Renal pelvis (tissue), 4 donors: ENCODE measurements around the gene DUSP6. TPM values are rescaled to one million over a fixed set of nuclear protein-coding genes. Genes with fewer than 3 reads are reported as not detected.

Experiments
- DNase-seq: peaks from one replicate; pipeline ENCODE4 v3.0.0-alpha.2; 2013
- polyA plus RNA-seq, 3 donors: library from polyadenylated mRNA; unstranded; fragments of 120-200 nt; gene quantifications; one replicate each; pipeline ENCODE4 v1.2.1, GENCODE V29; 2013; ENCODE audit not compliant: insufficient read length in 3 of 3

Gene DUSP6
- polyA plus RNA-seq, 3 donors, result 79.1 to 86.2 (median 79.9) TPM

DNA sequence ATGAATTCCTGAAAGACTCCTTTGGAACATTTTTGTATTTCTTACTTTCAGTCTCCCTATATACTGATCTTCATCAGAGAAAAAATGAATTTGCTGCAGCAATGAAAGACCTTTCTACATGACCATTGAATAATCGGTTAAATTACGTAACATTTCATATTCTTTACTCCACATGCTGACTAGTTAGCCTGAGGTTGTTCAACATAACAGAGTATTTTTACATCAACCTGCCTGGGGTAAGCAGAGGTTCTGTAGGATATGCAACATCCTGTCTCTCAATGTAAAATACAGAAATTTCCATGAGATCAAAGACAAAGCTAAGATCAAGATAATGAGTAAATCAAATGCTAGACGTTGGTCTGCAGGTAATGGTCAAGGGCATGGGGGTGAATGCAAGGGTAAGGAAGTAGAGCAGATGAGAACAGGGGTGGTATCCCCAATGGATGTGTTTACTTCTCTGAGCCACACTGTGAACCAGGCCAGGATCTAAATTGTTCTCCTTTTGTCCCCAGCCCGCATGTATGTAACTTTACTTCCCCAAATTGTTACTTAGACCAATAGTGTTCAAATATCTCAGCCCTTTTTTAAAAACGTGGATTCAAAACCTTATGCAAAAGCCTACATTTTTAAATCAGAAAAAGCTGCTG lies 45.4 kb downstream of the DUSP6 start:
- DNase-seq, result no peak

DNA sequence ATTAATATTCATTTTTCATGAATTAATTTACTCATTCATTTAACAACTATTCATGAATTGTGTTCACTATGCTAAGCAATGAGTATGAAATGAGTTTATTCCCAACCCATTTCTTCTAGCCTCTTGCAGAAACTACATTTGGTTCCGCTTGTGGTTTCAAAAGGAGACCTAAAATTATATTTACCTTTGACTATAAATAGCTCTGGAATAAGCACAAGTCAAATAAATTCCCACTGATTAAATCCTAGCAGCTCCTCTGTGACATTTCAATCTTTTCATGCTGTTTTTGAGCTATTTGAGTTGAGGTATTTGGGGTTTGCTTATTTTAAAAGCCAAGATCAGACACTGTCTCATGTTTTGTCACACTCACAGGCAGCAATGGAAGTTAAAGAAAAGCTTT lies 46.9 kb downstream of the DUSP6 start:
- no peak for DNase-seq

DNA sequence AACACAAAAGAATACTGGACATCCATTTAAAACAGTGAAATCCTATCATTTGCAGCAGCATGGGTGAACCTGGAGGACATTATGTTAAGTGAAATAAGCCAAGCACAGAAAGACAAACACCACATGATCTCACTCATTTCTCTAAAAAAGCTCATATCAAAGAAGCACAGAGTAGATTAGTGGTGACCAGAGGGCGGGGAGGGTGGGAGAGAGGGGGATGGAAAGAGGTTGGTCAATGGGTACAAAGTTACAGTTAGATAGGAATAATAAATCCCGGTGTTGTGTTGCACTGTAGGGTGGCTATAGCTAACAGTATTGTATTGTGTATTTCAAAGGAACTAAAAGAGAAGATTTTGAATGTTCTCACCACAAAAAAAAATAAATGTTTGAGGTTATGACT lies 52.4 kb downstream of the DUSP6 start:
- no peak for DNase-seq

DNA sequence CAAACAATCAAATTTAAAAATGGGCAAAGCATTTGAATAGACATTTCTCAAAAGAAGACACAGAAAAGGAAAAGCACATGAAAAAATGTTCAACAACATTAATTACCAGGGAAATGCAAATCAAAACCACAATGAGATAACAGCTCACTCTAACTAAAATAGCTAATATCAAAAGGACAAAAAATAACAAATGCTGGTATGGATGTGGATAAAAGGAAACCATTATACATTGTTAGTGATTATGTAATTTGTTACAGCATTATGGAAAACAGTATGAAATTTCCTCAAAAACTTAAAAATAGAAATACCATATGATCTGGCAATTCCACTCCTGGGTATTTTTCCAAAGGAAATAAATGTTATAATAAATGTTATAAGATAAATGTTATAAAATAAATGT lies 52.9 kb downstream of the DUSP6 start:
- DNase-seq, result no peak

Other genes with a start within 250 kb of the DUSP6 start
- 10 to 100 TPM in 2 of 3 donors, 1 to 10 TPM in 1; 7.9 to 10.9 (median 10.2) TPM for gene GALNT4, start 172.3 kb upstream of the DUSP6 start, polyA plus RNA-seq
- 10 to 100 TPM; 18.9 to 23.1 (median 21.1) TPM for gene POC1B, start 173.5 kb upstream of the DUSP6 start, polyA plus RNA-seq